ENCODE data around the gene XYLT1. TPM values are rescaled to one million over a fixed set of nuclear protein-coding genes. Genes with fewer than 3 reads are reported as not detected.

The XYLT1 gene
- total RNA-seq, 2 donors from 2014 or later = 15.0 to 18.3 TPM

DNA sequence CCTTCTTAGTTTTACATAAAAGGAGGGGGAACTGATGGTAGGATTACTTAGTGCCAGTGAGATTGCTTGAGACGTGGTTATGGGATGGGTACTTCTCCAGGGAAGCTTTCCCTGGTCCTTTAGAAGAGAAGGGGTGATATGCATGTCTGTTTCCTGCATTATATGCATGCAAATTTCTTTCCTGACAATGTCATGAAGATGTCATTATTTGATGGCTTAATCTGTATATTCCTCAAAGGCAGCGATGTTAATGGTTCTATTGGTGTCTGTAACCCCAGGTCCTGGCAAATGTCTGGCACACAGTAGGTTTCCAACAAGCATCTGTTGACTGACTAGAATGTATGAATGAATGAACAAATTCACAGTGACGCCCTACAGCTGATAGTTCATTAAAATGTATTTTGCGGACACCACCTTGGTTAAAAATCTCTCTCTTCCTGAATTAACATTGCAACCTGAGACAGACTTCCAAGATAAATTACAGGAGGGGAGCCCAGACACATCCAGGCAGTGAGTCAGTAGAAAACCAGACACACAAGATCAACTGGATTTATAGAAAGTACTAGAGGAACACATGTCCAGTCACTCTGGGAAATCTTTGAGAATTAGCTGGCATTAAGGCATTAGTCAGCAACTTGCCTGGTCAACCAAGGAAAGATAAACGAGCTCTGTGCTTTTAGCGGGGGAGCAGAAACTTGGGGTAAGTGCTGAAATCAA is 293.4 kb downstream of the XYLT1 start:
- intact Hi-C loops (cut with DNase I) = no loop called here
- TF ChIP-seq, protein P1, sequence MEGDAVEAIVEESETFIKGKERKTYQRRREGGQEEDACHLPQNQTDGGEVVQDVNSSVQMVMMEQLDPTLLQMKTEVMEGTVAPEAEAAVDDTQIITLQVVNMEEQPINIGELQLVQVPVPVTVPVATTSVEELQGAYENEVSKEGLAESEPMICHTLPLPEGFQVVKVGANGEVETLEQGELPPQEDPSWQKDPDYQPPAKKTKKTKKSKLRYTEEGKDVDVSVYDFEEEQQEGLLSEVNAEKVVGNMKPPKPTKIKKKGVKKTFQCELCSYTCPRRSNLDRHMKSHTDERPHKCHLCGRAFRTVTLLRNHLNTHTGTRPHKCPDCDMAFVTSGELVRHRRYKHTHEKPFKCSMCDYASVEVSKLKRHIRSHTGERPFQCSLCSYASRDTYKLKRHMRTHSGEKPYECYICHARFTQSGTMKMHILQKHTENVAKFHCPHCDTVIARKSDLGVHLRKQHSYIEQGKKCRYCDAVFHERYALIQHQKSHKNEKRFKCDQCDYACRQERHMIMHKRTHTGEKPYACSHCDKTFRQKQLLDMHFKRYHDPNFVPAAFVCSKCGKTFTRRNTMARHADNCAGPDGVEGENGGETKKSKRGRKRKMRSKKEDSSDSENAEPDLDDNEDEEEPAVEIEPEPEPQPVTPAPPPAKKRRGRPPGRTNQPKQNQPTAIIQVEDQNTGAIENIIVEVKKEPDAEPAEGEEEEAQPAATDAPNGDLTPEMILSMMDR (IDR thresholded peaks at IDR 0.05) = no peak
- no peak for DNase-seq
- Histone ChIP-seq H3K4me1 (no peaks in the 10 kb centered on the region), H3K9me3 (no peaks in the 10 kb centered on the region), H3K27ac (no peak overlapping the region), H3K9ac (ENCODE audit: low read depth in 2 of 2, low read length in 2 of 2) (no peak overlapping the region), H3K4me3 (no peak overlapping the region), H3K36me3 (no peaks in the 10 kb centered on the region), H3K27me3 (no peaks in the 10 kb centered on the region)

DNA sequence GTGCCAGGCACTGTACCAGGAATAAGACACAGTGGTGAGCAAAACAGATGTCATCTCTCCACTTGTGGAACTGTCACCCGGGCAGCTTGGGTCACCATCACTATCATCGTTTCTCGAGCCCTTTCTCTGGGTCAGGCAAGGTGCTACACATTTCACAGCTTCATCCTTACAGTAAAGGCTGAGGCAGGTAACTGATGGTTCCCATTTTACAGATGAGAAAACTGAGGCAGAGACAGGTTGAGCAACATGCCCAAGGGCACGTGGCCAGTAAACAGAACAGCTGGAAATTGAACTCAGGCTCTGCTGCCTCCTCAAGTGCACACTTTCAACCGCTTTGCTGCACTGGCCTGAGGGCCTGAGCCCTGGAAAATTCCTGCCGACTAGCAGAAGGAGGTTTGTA is 294.6 kb downstream of the XYLT1 start:
- no peaks in the 10 kb centered on the region for H3K9me3 ChIP-seq
- H3K27me3 ChIP-seq = no peaks in the 10 kb centered on the region
- H3K36me3 ChIP-seq = no peaks in the 10 kb centered on the region
- TF ChIP-seq, protein P1 (IDR thresholded peaks at IDR 0.05) = no peak
- H3K27ac ChIP-seq = no peak overlapping the region
- DNase-seq = no peak
- intact Hi-C loops (cut with DNase I) = no loop called here
- no peaks in the 10 kb centered on the region for H3K4me1 ChIP-seq
- H3K4me3 ChIP-seq = no peak overlapping the region
- H3K9ac ChIP-seq (ENCODE audit: low read depth in 2 of 2, low read length in 2 of 2) = no peak overlapping the region

DNA sequence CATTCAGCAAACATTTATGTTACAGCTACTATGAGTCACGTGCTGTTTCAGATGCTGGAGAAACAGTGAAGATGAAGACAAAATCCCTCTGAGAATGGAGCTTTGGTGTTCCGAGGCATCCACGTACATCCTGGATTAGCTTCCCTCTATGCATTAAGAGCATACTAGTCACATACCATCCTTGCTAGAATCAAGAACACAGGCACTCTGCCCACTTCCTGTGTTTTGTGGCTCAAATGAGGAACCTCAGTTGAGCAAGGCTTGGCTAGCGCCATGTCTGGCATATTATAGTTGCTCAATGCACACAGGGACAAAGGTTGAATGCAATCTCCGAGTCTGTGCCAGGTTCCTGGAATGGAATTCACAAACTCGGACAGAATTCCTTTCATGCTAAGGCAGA is 297.5 kb downstream of the XYLT1 start:
- Histone ChIP-seq H3K4me3 (no peak overlapping the region), H3K36me3 (no peaks in the 10 kb centered on the region), H3K27ac (no peak overlapping the region), H3K4me1 (no peaks in the 10 kb centered on the region), H3K9me3 (no peaks in the 10 kb centered on the region), H3K9ac (ENCODE audit: low read depth in 2 of 2, low read length in 2 of 2) (no peak overlapping the region), H3K27me3 (no peaks in the 10 kb centered on the region)
- intact Hi-C loops (cut with DNase I) = no loop called here
- DNase-seq = peak; percentile 31
- TF ChIP-seq, protein P1 (IDR thresholded peaks at IDR 0.05) = no peak

DNA sequence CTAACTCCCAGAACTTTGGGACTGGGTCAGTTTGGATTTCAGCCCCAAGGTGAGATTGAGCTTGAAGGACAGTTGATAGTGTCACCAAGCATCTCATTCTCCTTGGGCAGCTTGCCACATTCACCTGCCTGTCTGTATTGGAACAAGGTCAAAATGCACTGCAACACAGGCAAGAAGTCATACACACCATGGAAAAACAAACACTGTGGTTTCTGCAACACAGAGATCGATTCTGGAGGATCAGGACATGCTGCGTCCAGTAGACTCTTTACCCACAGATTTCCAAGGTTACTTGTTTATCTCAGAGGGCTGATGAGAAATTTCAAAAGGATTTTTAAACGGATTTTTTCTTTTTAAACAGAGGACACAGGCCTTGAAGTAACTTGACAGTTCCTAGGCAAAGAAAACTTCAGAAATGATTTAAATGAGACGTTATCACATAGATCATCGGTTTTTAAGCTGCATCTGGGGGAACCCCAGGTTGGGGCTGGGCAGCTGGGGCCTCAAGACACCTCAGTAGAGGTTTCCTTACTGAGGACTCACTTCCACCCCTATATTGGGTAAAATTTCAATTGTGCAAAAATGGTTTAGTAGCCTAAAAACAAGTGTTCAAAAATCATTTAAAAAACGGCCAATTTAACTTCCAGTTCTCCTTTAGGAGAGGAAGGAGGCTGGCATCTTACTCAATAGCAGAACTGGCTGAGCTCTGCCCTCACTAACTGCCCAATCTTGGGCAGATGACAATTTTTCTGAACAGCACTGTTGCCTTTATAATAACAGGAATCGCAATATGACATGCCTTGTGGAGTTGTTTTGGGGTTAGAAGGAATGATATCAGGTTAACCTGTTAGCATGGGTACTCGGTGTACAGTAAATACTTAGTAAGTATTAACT is 299.3 kb downstream of the XYLT1 start:
- H3K36me3 ChIP-seq = no peaks in the 10 kb centered on the region
- no peaks in the 10 kb centered on the region for H3K4me1 ChIP-seq
- intact Hi-C loops (cut with DNase I) = no loop called here
- TF ChIP-seq, protein P1 (IDR thresholded peaks at IDR 0.05) = no peak
- no peak overlapping the region for H3K9ac ChIP-seq (ENCODE audit: low read depth in 2 of 2, low read length in 2 of 2)
- no peaks in the 10 kb centered on the region for H3K9me3 ChIP-seq
- H3K27ac ChIP-seq = no peak overlapping the region
- no peak for DNase-seq
- no peak overlapping the region for H3K4me3 ChIP-seq
- H3K27me3 ChIP-seq = no peaks in the 10 kb centered on the region

DNA sequence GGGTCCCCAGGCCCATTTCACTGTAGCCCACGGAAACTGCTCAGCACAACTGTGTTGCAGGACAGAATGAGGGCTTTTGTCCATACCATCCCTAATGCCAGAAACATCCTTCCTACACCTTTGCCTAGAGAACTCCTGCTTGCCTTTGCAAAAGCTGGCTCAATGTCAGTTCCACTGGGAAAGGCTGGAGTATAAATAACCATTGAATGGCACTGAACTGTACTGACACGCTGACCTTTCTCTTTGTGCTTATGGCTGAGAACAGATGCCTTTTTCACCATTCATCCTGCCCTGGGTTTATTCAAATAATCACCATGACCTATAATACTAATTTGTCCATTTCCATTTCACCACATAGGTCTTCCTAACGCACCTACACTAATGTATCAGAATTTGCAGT is 300.3 kb downstream of the XYLT1 start:
- TF ChIP-seq, protein P1 (IDR thresholded peaks at IDR 0.05) = no peak

More for the DNA sequence above, 300.3 kb downstream of the XYLT1 start:
- DNase-seq = no peak
- Histone ChIP-seq H3K4me1 (no peaks in the 10 kb centered on the region), H3K9ac (ENCODE audit: low read depth in 2 of 2, low read length in 2 of 2) (no peak overlapping the region), H3K9me3 (no peaks in the 10 kb centered on the region), H3K36me3 (no peaks in the 10 kb centered on the region), H3K4me3 (no peak overlapping the region), H3K27ac (no peak overlapping the region), H3K27me3 (no peaks in the 10 kb centered on the region)
- intact Hi-C loops (cut with DNase I) = no loop called here
